Activated CD4-positive, alpha-beta T cell treated with anti-CD3 and anti-CD28 coated beads, Interleukin-2, amount 10 ng/mL, durations not matched to agents 24 days and 14 days (primary cell): Measurements from ENCODE around the gene TMOD3. TPM values are rescaled to one million over a fixed set of nuclear protein-coding genes. Genes with fewer than 3 reads are reported as not detected.

ENCODE experiments used
- DNase-seq: peaks from one replicate; pipeline ENCODE4 v3.0.0; 2022
- H3K27ac Mint-ChIP-seq: one replicate; pipeline ENCODE4 v1.8.0; 2022; ENCODE audit warnings: mild to moderate bottlenecking, mixed read lengths
- H3K27me3 Mint-ChIP-seq: one replicate; pipeline ENCODE4 v1.8.0; 2022; ENCODE audit warnings: mixed read lengths
- H3K36me3 Mint-ChIP-seq: one replicate; pipeline ENCODE4 v1.8.0; 2022; ENCODE audit warnings: low read depth, mild to moderate bottlenecking, mixed read lengths
- H3K4me1 Mint-ChIP-seq: one replicate; pipeline ENCODE4 v1.8.0; 2021; ENCODE audit warnings: mixed read lengths
- H3K4me3 Mint-ChIP-seq: one replicate; pipeline ENCODE4 v1.8.0; 2022; ENCODE audit warnings: mild to moderate bottlenecking, moderate library complexity, mixed read lengths
- H3K9me3 Mint-ChIP-seq: one replicate; pipeline ENCODE4 v1.8.0; 2021; ENCODE audit warnings: mixed read lengths
- intact Hi-C: fragments of 100-400 bp; cut with micrococcal nuclease; formaldehyde crosslinking; loops from one replicate; pipeline ENCODE4 v1.15.1; 2023
- total RNA-seq: library from RNA; stranded (reverse); gene quantifications from 2 replicates; pipeline ENCODE4 v1.2.3, GENCODE V29; 2022

The TMOD3 gene
- total RNA-seq, 1 donor from 2014 or later, result 60.8 TPM

DNA sequence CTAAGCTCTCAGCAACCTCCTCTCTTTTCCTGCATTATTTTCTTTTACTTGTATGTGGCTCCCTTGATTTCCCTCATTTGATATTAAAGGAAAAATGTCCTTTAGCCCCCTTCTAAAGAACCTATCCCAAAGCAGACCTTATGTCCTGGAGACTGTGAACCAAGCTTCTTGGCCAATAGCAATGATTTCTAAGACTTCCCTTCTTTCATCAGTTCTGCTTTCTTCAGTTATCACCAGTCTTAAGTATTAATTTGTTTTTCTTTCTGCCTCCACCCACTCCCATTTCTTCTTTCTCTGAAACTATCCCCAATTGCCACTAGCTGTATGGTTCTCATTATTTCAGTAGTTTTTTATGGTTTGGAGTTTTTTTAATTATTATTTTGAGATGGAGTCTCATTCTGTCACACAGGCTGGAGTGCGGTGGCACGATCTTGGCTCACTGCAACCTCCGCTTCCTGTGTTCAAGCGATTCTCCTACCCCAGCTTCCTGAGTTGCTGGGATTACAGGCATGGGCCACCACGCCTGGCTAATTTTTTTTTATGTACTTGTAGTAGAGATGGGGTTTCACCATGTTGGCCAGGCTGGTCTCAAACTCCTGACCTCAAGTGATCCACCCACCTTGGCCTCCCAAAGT lies 12.1 kb downstream of the TMOD3 start:
- intact Hi-C loops, result no loop called here
- Mint-ChIP-seq H3K27me3 (no peaks in the 10 kb centered on the region), H3K27ac (no peak overlapping the region), H3K9me3 (no peaks in the 10 kb centered on the region), H3K4me3 (no peak overlapping the region), H3K4me1 (peaks cover 63% of the 10 kb centered on the region), H3K36me3 (peaks cover 9% of the 10 kb centered on the region)
- DNase-seq, result no peak

DNA sequence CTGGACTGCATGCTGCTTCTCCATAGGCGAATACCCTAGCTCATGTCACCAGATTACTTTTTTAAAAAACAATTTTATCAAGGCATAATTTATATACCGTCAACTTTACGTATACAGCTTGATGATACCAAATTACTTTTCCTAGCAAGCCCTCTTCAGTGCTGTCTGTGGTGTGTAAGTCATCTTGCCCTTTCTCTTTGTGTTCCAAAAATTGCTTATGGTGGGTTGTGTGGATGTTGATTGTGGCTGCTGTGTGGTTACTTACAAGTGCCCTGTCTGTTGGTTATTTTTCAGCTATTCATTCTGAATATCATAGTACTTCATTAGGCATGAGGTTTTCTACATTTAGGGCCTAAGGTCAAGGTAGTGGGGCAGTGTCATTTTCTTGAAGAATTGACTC lies 12.8 kb downstream of the TMOD3 start:
- DNase-seq, result no peak
- H3K4me3 Mint-ChIP-seq, result no peak overlapping the region
- intact Hi-C loops, result no loop called here
- H3K27ac Mint-ChIP-seq, result peak overlapping the region; percentile 43
- peaks cover 9% of the 10 kb centered on the region for H3K36me3 Mint-ChIP-seq
- H3K4me1 Mint-ChIP-seq, result peaks cover 61% of the 10 kb centered on the region
- H3K9me3 Mint-ChIP-seq, result no peaks in the 10 kb centered on the region
- no peaks in the 10 kb centered on the region for H3K27me3 Mint-ChIP-seq

- peak overlapping the region; percentile 7 for H3K27ac Mint-ChIP-seq
Observed at GRCh38 chr15:51842852-51843737, 13.6 kb downstream of the TMOD3 start.

DNA sequence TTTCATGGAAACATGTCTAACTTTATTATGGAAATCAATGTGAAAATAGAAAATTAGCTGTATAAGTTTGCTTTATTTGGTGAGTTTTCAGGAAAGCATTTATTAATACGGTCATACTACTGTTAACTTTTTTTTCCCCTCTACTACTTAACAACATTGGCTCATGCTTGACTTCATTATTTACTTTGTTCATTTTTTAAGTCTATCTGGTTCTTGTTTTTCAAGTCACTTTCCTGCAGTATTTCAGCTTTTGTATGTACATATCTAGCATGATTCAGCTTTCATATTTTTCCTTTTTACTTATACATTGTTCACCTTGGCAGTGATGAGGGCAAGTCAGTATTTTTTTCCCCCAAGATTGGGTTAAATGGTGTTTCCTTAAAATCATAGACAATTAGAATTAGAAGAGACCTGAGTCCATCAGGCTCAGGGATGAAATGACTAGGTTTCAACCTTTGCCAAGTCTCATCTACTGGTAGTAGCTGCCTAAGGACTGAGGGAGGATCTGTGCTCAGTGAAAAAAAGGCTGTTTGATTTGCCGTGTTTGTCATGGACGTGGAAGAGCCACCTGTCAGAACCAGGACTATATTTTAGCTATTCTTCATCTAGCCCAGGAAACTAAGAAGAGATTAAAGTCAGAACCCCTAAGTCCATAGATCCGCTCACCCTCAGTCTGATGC lies 15.4 kb downstream of the TMOD3 start:
- Mint-ChIP-seq H3K36me3 (peaks cover 14% of the 10 kb centered on the region), H3K27ac (no peak overlapping the region), H3K27me3 (no peaks in the 10 kb centered on the region), H3K4me3 (no peak overlapping the region), H3K4me1 (peaks cover 52% of the 10 kb centered on the region), H3K9me3 (no peaks in the 10 kb centered on the region)
- DNase-seq, result no peak
- intact Hi-C loops, result no loop called here

More at GRCh38 chr15:51842852-51843737, 13.6 kb downstream of the TMOD3 start:
- intact Hi-C loops, result no loop called here
- no peaks in the 10 kb centered on the region for H3K9me3 Mint-ChIP-seq
- H3K4me3 Mint-ChIP-seq, result no peak overlapping the region
- peaks cover 53% of the 10 kb centered on the region for H3K4me1 Mint-ChIP-seq
- no peak for DNase-seq
- no peaks in the 10 kb centered on the region for H3K27me3 Mint-ChIP-seq
- H3K36me3 Mint-ChIP-seq, result peaks cover 7% of the 10 kb centered on the region

GRCh38 chr15:51846066-51846462 lies 16.6 kb downstream of the TMOD3 start:
- intact Hi-C loops, result loop anchor here (1.0 kb wide), 1 partner anchor 18 kb away; no protein-coding TSS in a partner anchor
- peak overlapping the region; percentile 64 for H3K27ac Mint-ChIP-seq
- DNase-seq, result no peak
- peaks cover 15% of the 10 kb centered on the region for H3K36me3 Mint-ChIP-seq
- no peaks in the 10 kb centered on the region for H3K9me3 Mint-ChIP-seq
- no peaks in the 10 kb centered on the region for H3K27me3 Mint-ChIP-seq
- H3K4me3 Mint-ChIP-seq, result no peak overlapping the region
- H3K4me1 Mint-ChIP-seq, result peaks cover 53% of the 10 kb centered on the region

- H3K27ac Mint-ChIP-seq, result peak overlapping the region; percentile 64
- peaks cover 48% of the 10 kb centered on the region for H3K4me1 Mint-ChIP-seq
- H3K4me3 Mint-ChIP-seq, result peak overlapping the region; percentile 18
- no peak for DNase-seq
- intact Hi-C loops, result loop anchor here (1.0 kb wide), 1 partner anchor 18 kb away; no protein-coding TSS in a partner anchor
- peaks cover 15% of the 10 kb centered on the region for H3K36me3 Mint-ChIP-seq
- no peaks in the 10 kb centered on the region for H3K27me3 Mint-ChIP-seq
- no peaks in the 10 kb centered on the region for H3K9me3 Mint-ChIP-seq
Observed at GRCh38 chr15:51846463-51847230, 17.2 kb downstream of the TMOD3 start.

DNA sequence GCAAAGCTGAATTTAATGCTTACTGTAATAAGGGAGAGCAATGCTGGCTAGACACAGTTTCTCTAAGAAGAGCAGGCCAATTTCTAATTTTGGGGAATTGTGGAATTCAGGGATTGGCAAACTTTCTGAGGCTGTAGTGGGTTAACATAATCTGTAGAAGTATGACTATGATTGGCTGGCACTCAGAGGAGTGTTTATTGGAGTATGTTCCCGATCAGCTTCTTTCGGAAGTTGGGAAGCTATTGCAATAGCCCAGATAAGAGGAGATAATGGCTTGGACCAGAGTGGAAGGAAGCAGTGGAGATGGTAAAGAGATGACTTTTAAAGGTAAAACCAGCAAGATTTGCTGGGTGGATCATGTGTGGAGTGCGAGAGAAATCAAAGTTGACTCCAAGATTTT lies 19.4 kb downstream of the TMOD3 start:
- H3K9me3 Mint-ChIP-seq, result no peaks in the 10 kb centered on the region
- H3K27me3 Mint-ChIP-seq, result no peaks in the 10 kb centered on the region
- intact Hi-C loops, result no loop called here
- peaks cover 15% of the 10 kb centered on the region for H3K36me3 Mint-ChIP-seq
- no peak overlapping the region for H3K4me3 Mint-ChIP-seq
- peaks cover 39% of the 10 kb centered on the region for H3K4me1 Mint-ChIP-seq
- DNase-seq, result no peak
- H3K27ac Mint-ChIP-seq, result no peak overlapping the region

DNA sequence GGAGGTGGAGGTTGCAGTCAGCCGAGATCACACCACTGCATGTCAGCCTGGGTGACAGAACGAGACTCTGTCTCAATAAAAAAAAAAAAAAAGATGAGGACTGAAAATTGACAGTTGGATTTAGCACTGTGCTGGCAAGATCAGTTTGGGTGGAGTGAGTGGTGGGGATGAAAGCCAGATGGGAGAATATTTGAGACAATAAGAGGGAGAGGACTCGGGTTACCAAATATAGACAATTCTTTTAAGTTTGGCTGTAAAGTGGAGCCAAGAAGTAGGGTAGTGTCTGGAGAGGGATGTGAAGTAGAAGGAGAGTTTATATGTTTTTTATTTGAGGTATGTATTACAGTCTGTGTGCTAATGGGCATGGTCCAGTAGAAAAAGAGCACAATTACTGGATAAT lies 20.4 kb downstream of the TMOD3 start:
- peaks cover 13% of the 10 kb centered on the region for H3K36me3 Mint-ChIP-seq
- intact Hi-C loops, result no loop called here
- H3K4me1 Mint-ChIP-seq, result peaks cover 36% of the 10 kb centered on the region
- no peaks in the 10 kb centered on the region for H3K9me3 Mint-ChIP-seq
- H3K4me3 Mint-ChIP-seq, result no peak overlapping the region
- no peak overlapping the region for H3K27ac Mint-ChIP-seq
- no peak for DNase-seq
- no peaks in the 10 kb centered on the region for H3K27me3 Mint-ChIP-seq

DNA sequence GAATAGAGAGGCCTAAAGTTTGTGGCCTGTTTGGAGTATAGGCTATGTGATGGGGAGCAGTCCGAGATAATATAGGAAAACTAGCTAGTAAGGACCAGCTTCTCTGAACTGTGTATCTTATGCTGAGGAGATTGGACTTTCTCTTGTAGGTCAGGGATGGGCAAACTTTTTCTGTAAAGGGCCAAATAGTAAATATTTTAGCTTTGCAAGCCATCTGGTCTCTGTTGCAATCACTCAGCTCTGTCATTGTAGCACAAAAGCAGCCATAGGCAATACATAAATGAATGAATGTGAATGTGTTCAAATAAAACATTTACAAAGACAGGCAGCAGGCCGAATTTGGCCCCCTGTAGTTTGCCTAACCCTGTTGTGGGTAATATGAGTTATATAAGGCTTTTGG lies 24.5 kb downstream of the TMOD3 start:
- peaks cover 22% of the 10 kb centered on the region for H3K4me1 Mint-ChIP-seq

GRCh38 chr15:51855612-51856011 lies 26.2 kb downstream of the TMOD3 start:
- Mint-ChIP-seq H3K27me3 (no peaks in the 10 kb centered on the region), H3K4me3 (no peak overlapping the region)
- intact Hi-C loops, result no loop called here

More for the DNA sequence above, 24.5 kb downstream of the TMOD3 start:
- DNase-seq, result no peak
- no peaks in the 10 kb centered on the region for H3K9me3 Mint-ChIP-seq
- intact Hi-C loops, result no loop called here
- H3K36me3 Mint-ChIP-seq, result peaks cover 12% of the 10 kb centered on the region
- H3K4me3 Mint-ChIP-seq, result no peak overlapping the region
- H3K27ac Mint-ChIP-seq, result no peak overlapping the region
- no peaks in the 10 kb centered on the region for H3K27me3 Mint-ChIP-seq

GRCh38 chr15:51856714-51857380 lies 27.4 kb downstream of the TMOD3 start:
- DNase-seq, result no peak
- intact Hi-C loops, result no loop called here
- peaks cover 27% of the 10 kb centered on the region for H3K4me1 Mint-ChIP-seq

More at GRCh38 chr15:51855612-51856011, 26.2 kb downstream of the TMOD3 start:
- Mint-ChIP-seq H3K27ac (no peak overlapping the region), H3K9me3 (no peaks in the 10 kb centered on the region), H3K4me1 (peaks cover 21% of the 10 kb centered on the region), H3K36me3 (peaks cover 14% of the 10 kb centered on the region)
- DNase-seq, result no peak

GRCh38 chr15:51861557-51862359 lies 32.3 kb downstream of the TMOD3 start:
- Mint-ChIP-seq H3K4me3 (peak overlapping the region; percentile 66), H3K27me3 (no peaks in the 10 kb centered on the region), H3K4me1 (peaks cover 53% of the 10 kb centered on the region), H3K36me3 (peaks cover 42% of the 10 kb centered on the region), H3K9me3 (no peaks in the 10 kb centered on the region), H3K27ac (peak overlapping the region; percentile 76)
- intact Hi-C loops, result no loop called here
- peak; percentile 86 for DNase-seq

More at GRCh38 chr15:51856714-51857380, 27.4 kb downstream of the TMOD3 start:
- no peaks in the 10 kb centered on the region for H3K27me3 Mint-ChIP-seq
- H3K4me3 Mint-ChIP-seq, result no peak overlapping the region
- peaks cover 19% of the 10 kb centered on the region for H3K36me3 Mint-ChIP-seq
- no peaks in the 10 kb centered on the region for H3K9me3 Mint-ChIP-seq
- no peak overlapping the region for H3K27ac Mint-ChIP-seq
